ENCODE data around the gene TSPAN18. TPM values are rescaled to one million over a fixed set of nuclear protein-coding genes. Genes with fewer than 3 reads are reported as not detected.

The TSPAN18 gene
- total RNA-seq, 1 donor from 2014 or later, result 25.7 TPM

DNA sequence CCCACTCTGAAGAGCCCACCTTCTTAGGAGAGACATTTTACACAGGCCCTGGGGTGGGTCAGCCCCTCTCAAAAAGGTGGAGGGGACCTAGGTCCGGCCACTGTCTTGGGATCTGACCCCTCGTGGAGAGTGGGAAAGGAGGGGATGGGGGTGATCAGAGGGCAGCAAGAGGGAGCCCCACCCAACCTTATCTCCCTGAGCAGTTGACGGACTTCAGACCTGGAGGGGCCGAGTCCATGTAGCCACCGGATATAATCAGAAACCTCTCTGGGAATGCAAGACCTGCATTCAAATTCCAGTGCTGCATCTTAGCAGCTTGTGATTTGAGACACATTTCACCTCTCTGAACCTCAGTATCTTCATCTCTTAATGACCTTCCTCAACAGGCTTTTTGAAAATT lies 179.9 kb downstream of the TSPAN18 start:
- TF ChIP-seq, protein P1, sequence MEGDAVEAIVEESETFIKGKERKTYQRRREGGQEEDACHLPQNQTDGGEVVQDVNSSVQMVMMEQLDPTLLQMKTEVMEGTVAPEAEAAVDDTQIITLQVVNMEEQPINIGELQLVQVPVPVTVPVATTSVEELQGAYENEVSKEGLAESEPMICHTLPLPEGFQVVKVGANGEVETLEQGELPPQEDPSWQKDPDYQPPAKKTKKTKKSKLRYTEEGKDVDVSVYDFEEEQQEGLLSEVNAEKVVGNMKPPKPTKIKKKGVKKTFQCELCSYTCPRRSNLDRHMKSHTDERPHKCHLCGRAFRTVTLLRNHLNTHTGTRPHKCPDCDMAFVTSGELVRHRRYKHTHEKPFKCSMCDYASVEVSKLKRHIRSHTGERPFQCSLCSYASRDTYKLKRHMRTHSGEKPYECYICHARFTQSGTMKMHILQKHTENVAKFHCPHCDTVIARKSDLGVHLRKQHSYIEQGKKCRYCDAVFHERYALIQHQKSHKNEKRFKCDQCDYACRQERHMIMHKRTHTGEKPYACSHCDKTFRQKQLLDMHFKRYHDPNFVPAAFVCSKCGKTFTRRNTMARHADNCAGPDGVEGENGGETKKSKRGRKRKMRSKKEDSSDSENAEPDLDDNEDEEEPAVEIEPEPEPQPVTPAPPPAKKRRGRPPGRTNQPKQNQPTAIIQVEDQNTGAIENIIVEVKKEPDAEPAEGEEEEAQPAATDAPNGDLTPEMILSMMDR (IDR thresholded peaks at IDR 0.05; ENCODE audit: unreplicated experiment), result no peak
- H3K27me3 Mint-ChIP-seq, result no peaks in the 10 kb centered on the region
- no peaks in the 10 kb centered on the region for H3K4me1 Mint-ChIP-seq (ENCODE audit: low read depth)
- H3K36me3 Mint-ChIP-seq (ENCODE audit: insufficient read depth), result no peaks in the 10 kb centered on the region
- DNase-seq (ENCODE audit: low spot score, unreplicated experiment), result no peak
- H3K27ac Mint-ChIP-seq, result no peak overlapping the region
- no peaks in the 10 kb centered on the region for H3K9me3 Mint-ChIP-seq (ENCODE audit: low read depth)
- H3K4me3 Mint-ChIP-seq (ENCODE audit: low read depth), result no peak overlapping the region

GRCh38 chr11:44909557-44909956 lies 182.8 kb downstream of the TSPAN18 start:
- TF ChIP-seq, protein P1 (IDR thresholded peaks at IDR 0.05; ENCODE audit: unreplicated experiment), result no peak
- H3K27me3 Mint-ChIP-seq, result no peaks in the 10 kb centered on the region
- H3K36me3 Mint-ChIP-seq (ENCODE audit: insufficient read depth), result no peaks in the 10 kb centered on the region
- no peak for DNase-seq (ENCODE audit: low spot score, unreplicated experiment)
- peaks cover 5% of the 10 kb centered on the region for H3K4me1 Mint-ChIP-seq (ENCODE audit: low read depth)
- H3K27ac Mint-ChIP-seq, result no peak overlapping the region
- no peaks in the 10 kb centered on the region for H3K9me3 Mint-ChIP-seq (ENCODE audit: low read depth)
- no peak overlapping the region for H3K4me3 Mint-ChIP-seq (ENCODE audit: low read depth)

DNA sequence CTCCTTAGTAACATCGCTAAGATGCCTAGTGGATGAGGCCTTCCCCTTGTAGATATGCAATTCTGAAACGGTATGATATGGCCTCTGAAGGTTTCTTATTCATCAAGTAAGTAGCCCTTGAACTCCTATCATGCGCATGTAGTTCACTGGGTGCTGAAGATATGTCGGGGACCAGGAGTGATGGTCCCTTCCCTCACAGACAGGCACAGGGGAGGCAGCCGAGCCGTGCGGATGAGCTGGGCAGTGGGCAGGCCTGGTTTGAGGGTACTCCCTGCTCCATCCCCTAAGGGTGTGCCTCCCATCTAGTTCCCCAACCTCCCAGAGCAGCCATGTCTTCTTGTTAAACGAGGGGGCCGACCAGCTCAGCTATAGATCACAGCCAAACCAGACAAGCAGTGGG lies 183.8 kb downstream of the TSPAN18 start:
- H3K27ac Mint-ChIP-seq, result no peak overlapping the region
- H3K9me3 Mint-ChIP-seq (ENCODE audit: low read depth), result no peaks in the 10 kb centered on the region
- TF ChIP-seq, protein P1 (IDR thresholded peaks at IDR 0.05; ENCODE audit: unreplicated experiment), result no peak
- H3K4me1 Mint-ChIP-seq (ENCODE audit: low read depth), result peaks cover 5% of the 10 kb centered on the region
- H3K36me3 Mint-ChIP-seq (ENCODE audit: insufficient read depth), result no peaks in the 10 kb centered on the region
- no peak for DNase-seq (ENCODE audit: low spot score, unreplicated experiment)
- H3K27me3 Mint-ChIP-seq, result no peaks in the 10 kb centered on the region
- no peak overlapping the region for H3K4me3 Mint-ChIP-seq (ENCODE audit: low read depth)

GRCh38 chr11:44911029-44911814 lies 184.5 kb downstream of the TSPAN18 start:
- Mint-ChIP-seq H3K27me3 (no peaks in the 10 kb centered on the region), H3K4me1 (ENCODE audit: low read depth) (peaks cover 5% of the 10 kb centered on the region), H3K4me3 (ENCODE audit: low read depth) (no peak overlapping the region), H3K36me3 (ENCODE audit: insufficient read depth) (no peaks in the 10 kb centered on the region), H3K9me3 (ENCODE audit: low read depth) (no peaks in the 10 kb centered on the region), H3K27ac (no peak overlapping the region)
- DNase-seq (ENCODE audit: low spot score, unreplicated experiment), result peak; percentile 88
- TF ChIP-seq, protein P1 (IDR thresholded peaks at IDR 0.05; ENCODE audit: unreplicated experiment), result peak; percentile 89

GRCh38 chr11:44912270-44912987 lies 185.7 kb downstream of the TSPAN18 start:
- H3K4me3 Mint-ChIP-seq (ENCODE audit: low read depth), result no peak overlapping the region
- H3K27ac Mint-ChIP-seq, result peak overlapping the region; percentile 90
- no peaks in the 10 kb centered on the region for H3K36me3 Mint-ChIP-seq (ENCODE audit: insufficient read depth)
- peaks cover 5% of the 10 kb centered on the region for H3K4me1 Mint-ChIP-seq (ENCODE audit: low read depth)
- H3K9me3 Mint-ChIP-seq (ENCODE audit: low read depth), result no peaks in the 10 kb centered on the region
- TF ChIP-seq, protein P1 (IDR thresholded peaks at IDR 0.05; ENCODE audit: unreplicated experiment), result no peak
- H3K27me3 Mint-ChIP-seq, result no peaks in the 10 kb centered on the region
- DNase-seq (ENCODE audit: low spot score, unreplicated experiment), result no peak
